Astrocyte of the cerebellum (primary cell): Measurements from ENCODE around the gene UGT2B10.

ENCODE experiments used
- DNase-seq: peaks from one replicate; pipeline ENCODE4 v3.0.0-alpha.2; 2011; ENCODE audit warnings: low read depth
- H3K4me3 ChIP-seq: 2 replicates; pipeline ENCODE4 v1.5.1; 2011; ENCODE audit warnings: mild to moderate bottlenecking, low read depth, low read length, moderate library complexity
- in situ Hi-C: cut with HindIII; loops from 2 replicates; pipeline ENCODE4 v1.10.0; 2017; ENCODE audit warnings: low sequenced_read_pairs
- TF ChIP-seq, protein P1 (sequence below): IDR thresholded peaks from 2 replicates; pipeline ENCODE4 v1.5.1; 2012; ENCODE audit warnings: low read length, low read depth, moderate library complexity, mild to moderate bottlenecking; ENCODE audit errors: missing control alignments

UGT2B10 gene

DNA sequence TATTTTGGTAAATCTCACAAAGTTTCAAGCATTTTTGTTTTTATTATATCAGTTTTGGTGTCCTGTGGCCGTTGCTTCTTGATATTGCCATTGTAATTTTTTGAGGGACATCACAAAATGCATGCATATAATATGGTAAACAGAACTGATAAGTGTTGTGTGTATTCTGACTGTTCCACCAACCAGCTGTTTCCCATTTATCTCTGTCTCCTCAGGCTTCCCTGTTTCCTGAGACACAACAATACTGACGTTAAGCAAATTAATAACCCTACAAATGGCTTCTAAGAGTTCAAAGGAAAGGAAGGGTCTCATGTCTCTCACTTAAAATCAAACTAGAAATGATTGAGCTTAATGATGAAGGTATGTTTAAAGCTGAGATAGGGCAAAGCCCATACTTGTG, 40.0 kb downstream of the UGT2B10 start:
- DNase-seq = no peak
- no peak overlapping the region for H3K4me3 ChIP-seq
- in situ Hi-C loops = no loop called here
- TF ChIP-seq, protein P1, sequence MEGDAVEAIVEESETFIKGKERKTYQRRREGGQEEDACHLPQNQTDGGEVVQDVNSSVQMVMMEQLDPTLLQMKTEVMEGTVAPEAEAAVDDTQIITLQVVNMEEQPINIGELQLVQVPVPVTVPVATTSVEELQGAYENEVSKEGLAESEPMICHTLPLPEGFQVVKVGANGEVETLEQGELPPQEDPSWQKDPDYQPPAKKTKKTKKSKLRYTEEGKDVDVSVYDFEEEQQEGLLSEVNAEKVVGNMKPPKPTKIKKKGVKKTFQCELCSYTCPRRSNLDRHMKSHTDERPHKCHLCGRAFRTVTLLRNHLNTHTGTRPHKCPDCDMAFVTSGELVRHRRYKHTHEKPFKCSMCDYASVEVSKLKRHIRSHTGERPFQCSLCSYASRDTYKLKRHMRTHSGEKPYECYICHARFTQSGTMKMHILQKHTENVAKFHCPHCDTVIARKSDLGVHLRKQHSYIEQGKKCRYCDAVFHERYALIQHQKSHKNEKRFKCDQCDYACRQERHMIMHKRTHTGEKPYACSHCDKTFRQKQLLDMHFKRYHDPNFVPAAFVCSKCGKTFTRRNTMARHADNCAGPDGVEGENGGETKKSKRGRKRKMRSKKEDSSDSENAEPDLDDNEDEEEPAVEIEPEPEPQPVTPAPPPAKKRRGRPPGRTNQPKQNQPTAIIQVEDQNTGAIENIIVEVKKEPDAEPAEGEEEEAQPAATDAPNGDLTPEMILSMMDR = no peak

DNA sequence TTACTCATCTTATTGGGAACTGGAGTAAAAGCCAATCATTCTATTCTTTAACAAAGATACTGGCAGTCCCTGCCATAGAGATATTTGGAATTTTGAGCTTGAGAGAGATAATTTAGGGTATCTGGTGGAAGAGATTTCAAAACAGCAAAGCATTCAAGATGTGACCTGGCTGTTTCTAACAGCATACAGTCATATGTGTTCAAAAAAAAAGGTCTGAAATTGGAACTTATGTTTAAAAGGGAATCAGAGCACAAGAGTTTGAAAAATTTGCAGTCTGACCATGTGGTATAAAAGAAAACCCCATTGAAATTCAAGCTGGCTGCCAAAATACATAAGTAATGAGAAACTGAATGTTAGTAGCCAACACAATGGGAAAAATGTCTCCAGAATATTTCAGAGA, 42.2 kb downstream of the UGT2B10 start:
- no peak for DNase-seq
- in situ Hi-C loops = no loop called here
- TF ChIP-seq, protein P1 = no peak
- no peak overlapping the region for H3K4me3 ChIP-seq

DNA sequence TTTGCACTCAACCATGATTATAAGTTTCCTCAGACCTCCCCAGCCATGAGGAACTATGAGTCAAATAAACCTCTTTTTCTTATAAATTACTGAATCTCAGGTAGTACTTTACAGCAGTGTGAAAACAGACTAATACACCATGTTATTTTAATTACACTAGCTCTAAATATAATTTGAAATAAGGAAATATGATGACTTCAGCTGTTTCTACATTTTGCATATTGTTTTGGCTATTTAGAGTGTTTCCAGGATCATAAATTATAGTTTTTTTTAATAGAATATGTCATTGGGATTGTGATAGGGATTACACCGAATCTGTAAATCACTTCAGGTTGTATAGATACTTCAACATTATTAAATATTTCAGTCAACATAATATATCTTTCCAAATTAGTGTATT, 43.9 kb downstream of the UGT2B10 start:
- in situ Hi-C loops = no loop called here
- no peak overlapping the region for H3K4me3 ChIP-seq
- TF ChIP-seq, protein P1 = no peak
- no peak for DNase-seq

DNA sequence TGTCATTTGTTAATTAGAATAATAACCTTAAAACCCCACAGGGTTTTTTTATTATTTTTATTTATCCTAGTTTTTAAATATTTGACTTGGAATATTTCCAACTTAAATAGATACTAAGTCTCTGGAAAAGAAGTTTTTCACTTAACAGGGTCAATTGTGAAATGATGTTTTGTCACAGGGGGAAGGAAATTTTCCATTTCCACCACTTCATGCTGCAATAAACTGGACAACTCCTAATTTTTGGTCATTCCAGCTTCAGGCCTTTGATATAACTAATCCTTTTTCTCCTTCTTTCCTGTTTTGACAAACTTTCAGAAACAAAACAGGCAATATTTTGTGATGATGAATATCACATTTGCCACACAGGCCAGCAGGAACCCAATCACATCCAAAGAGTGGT, 45.3 kb downstream of the UGT2B10 start:
- H3K4me3 ChIP-seq = no peak overlapping the region
- TF ChIP-seq, protein P1 = no peak

DNA sequence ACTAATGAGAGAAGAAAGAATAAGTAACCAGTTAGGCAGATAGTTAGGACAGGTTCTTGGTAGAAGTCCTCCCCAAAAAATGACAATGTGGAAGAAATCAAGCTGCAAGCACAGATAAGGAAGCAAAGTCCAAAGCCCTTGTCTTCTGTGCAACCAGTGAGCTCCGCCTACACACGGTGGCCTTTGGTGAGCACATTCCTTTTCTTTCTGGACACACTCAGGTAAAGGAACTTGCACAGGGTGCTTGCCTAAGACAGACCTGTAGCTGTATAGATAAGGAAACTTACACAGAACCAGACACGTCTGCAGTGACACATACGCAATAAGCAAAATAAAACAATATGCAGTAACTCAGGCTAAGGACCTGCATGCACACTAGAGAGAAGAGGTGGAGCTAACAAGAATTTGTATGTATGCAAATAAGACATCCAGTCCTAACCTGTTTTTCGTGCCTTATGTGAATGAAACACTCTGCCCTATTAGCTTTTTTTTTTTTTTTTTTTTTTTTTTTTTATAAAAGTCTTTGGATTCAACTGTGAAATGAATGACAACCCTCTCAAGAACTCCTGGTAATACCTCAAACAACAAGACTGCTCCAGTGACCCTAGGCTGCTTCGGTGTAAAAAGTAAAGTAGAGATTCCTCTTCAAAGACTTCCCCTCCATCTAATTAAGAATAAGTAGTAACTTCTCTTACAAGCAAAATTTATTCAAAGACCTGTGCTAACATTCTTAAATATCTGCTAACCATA, 48.8 kb downstream of the UGT2B10 start:
- no peak overlapping the region for H3K4me3 ChIP-seq
- no peak for DNase-seq
- TF ChIP-seq, protein P1 = no peak
- in situ Hi-C loops = no loop called here

More for the DNA sequence above, 45.3 kb downstream of the UGT2B10 start:
- DNase-seq = no peak
- in situ Hi-C loops = no loop called here

DNA sequence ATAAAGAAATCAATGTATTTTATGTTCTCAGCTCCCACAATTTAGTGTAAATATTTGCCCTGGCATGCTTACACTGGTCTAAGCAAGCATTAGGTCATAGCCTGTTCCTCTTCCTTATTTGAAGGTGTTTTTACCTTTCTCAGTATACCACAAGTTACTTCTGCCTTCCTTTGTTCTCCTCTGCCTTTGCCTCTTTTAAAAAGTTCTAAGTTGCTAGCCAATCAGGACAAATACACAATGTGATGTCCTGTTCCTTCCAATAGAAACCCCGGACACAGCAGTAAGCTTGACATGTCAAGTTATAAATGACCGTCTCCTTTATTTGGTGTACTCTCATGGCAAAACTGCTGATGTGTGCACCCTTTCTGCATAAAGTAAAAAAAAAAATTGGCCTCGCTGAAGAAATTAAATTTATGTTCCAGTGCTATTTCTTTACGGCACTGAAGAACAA, 49.4 kb downstream of the UGT2B10 start:
- TF ChIP-seq, protein P1 = no peak
- in situ Hi-C loops = no loop called here
- H3K4me3 ChIP-seq = no peak overlapping the region
- DNase-seq = no peak
